Left lung (tissue), 14 donors: ENCODE measurements around the gene CMA1. TPM values are rescaled to one million over a fixed set of nuclear protein-coding genes. Genes with fewer than 3 reads are reported as not detected.
"Not testable (repeated sequence)": the region's sequence is repeated elsewhere in the genome, so short reads cannot be mapped to it uniquely, and the experiment has no call there.

Experiments used
- ATAC-seq: fragments of 200-7000 bp; cut with Tn5 transposase; one replicate; pipeline ENCODE4 v1.9.1; 2020; ENCODE audit warnings: moderate library complexity
- DNase-seq, 4 donors: peaks; one replicate each; pipeline ENCODE4 v3.0.0-alpha.2; 2013 to 2020
- H3K27ac ChIP-seq, 2 donors: fragments of 200-600 bp; sonication (generic) in 1 of 2; one replicate each; pipeline versions ENCODE4 v1.5.0 to v1.8.0; 2020 to 2021
- H3K27me3 ChIP-seq, 2 donors: fragments of 200-600 bp; sonication (generic) in 1 of 2; one replicate each; pipeline versions ENCODE4 v1.5.0 to v1.8.0; 2020 to 2021
- H3K36me3 ChIP-seq, 2 donors: fragments of 200-600 bp; sonication (generic) in 1 of 2; one replicate each; pipeline versions ENCODE4 v1.5.0 to v1.8.0; 2020 to 2021
- H3K4me1 ChIP-seq, 2 donors: fragments of 200-600 bp; one replicate each; pipeline ENCODE4 v1.8.0; 2021
- H3K4me3 ChIP-seq, 2 donors: fragments of 200-600 bp; sonication (generic) in 1 of 2; one replicate each; pipeline versions ENCODE4 v1.5.0 to v1.8.0; 2020 to 2021; ENCODE audit warnings: mild to moderate bottlenecking in 1 of 2
- H3K9me3 ChIP-seq, 2 donors: fragments of 200-600 bp; sonication (generic) in 1 of 2; one replicate each; pipeline versions ENCODE4 v1.5.0 to v1.8.0; 2020 to 2021
- CTCF ChIP-seq, 2 donors: fragments of 200-600 bp; sonication (generic) in 1 of 2; IDR thresholded peaks; one replicate each; pipeline versions ENCODE4 v1.5.0 to v1.8.0; 2021; ENCODE audit warnings: antibody characterized with exemption in 2 of 2
- intact Hi-C, 2 donors: fragments of 100-400 bp; cut with DNase I; formaldehyde crosslinking; loops; one replicate each; pipeline versions ENCODE4 v1.11.2 to v1.14.2; 2022
- long read RNA-seq, 12 donors: library from polyadenylated mRNA in 2 of 12; unstranded in 2 of 12; transcript quantifications; one replicate each; pipeline ENCODE4 v2.0.0 and lab custom pipeline, GENCODE V29; 2019 to 2026
- polyA plus RNA-seq, 6 donors: library from polyadenylated mRNA; unstranded; fragments of 120-200 nt; gene quantifications; one replicate each; pipeline ENCODE4 v1.2.1, GENCODE V29; 2013; ENCODE audit not compliant: insufficient read length in 6 of 6
- total RNA-seq, 2 donors: library from RNA; stranded (reverse); fragmentation: NEBNext Ultra II Directional; extraction: Animal tissue kit (Norgen Biotek cat#: 25700); gene quantifications; one replicate each; pipeline ENCODE4 v1.2.1, GENCODE V29; 2021
- donor health status: DM: no; HTN: yes; CAD: no.
- donor health status: DM: no; HTN: no; CAD: no.

Gene CMA1
- total RNA-seq (not detected), polyA plus RNA-seq (under 1 TPM in 5 of 6 donors, not detected in 1; 0.17 to 0.74 (median 0.40) TPM)
- long read RNA-seq, donor 1 = 0 reads
- long read RNA-seq, donor 2 = 0 reads
- long read RNA-seq, donor 3 = 0 reads
- long read RNA-seq, donor 4 = 0 reads
- long read RNA-seq, donor 5 = 0 reads
- long read RNA-seq, donor 6 = 0 reads
- long read RNA-seq, donor 7 = 0 reads
- long read RNA-seq, donor 8 = 0 reads
- long read RNA-seq, donor 9 = 0 reads
- long read RNA-seq, donor 10, partial matches to known transcripts = 0 of 1 reads
- long read RNA-seq, donor 10, other reads (novel, unspliced or antisense) = 0 of 1 reads
- long read RNA-seq, donor 11 = 0 reads
- long read RNA-seq, donor 12 = 0 reads

- Histone ChIP-seq H3K4me1 (no peaks in the 10 kb centered on the region), H3K27ac (no peak within 1 kb of the TSS), H3K27me3 (no peaks in the 10 kb centered on the region), H3K9me3 (no peaks in the 10 kb centered on the region), H3K4me3 (no peak within 1 kb of the TSS), H3K36me3 (no peaks in the 10 kb centered on the region)
- ATAC-seq = no peak
- no peak for TF ChIP-seq CTCF (IDR thresholded peaks at IDR 0.05)
- intact Hi-C loops = no loop called here
- no peak for DNase-seq
Measured at GRCh38 chr14:24508155-24508840, at the start of gene CMA1. TSS of gene CMA1 (minus strand) at chr14:24508265. CDS start at chr14:24508235, 30 bp downstream.

GRCh38 chr14:24556756-24557155, 48.7 kb upstream of the CMA1 start:
- Histone ChIP-seq H3K36me3 (no peaks in the 10 kb centered on the region), H3K27ac (no peak overlapping the region), H3K4me3 (no peak overlapping the region), H3K9me3 (no peaks in the 10 kb centered on the region), H3K4me1 (no peaks in the 10 kb centered on the region), H3K27me3 (no peaks in the 10 kb centered on the region)
- intact Hi-C loops = no loop called here
- TF ChIP-seq CTCF (IDR thresholded peaks at IDR 0.05) = no peak
- ATAC-seq (no peak), DNase-seq (no peak)

GRCh38 chr14:24549064-24549463, 41.0 kb upstream of the CMA1 start:
- H3K36me3 ChIP-seq, H3K27ac ChIP-seq, H3K27me3 ChIP-seq, H3K4me3 ChIP-seq, ATAC-seq, H3K4me1 ChIP-seq, DNase-seq, intact Hi-C loops: not testable (repeated sequence)
- peaks cover 0 to 38% of the 10 kb centered on the region in 2 donors for H3K9me3 ChIP-seq

GRCh38 chr14:24542346-24542936, 34.4 kb upstream of the CMA1 start:
- DNase-seq (no peak), ATAC-seq (no peak)
- Histone ChIP-seq H3K4me3 (no peak overlapping the region), H3K9me3 (peaks cover 0 to 20% of the 10 kb centered on the region in 2 donors), H3K27ac (no peak overlapping the region), H3K36me3 (no peaks in the 10 kb centered on the region), H3K27me3 (no peaks in the 10 kb centered on the region), H3K4me1 (no peaks in the 10 kb centered on the region)
- intact Hi-C loops = no loop called here
- TF ChIP-seq CTCF (IDR thresholded peaks at IDR 0.05) = no peak

GRCh38 chr14:24535737-24536136, 27.7 kb upstream of the CMA1 start:
- Histone ChIP-seq H3K27ac (no peak overlapping the region), H3K4me1 (no peaks in the 10 kb centered on the region), H3K9me3 (peaks cover 0 to 2% of the 10 kb centered on the region in 2 donors), H3K27me3 (no peaks in the 10 kb centered on the region), H3K4me3 (no peak overlapping the region), H3K36me3 (no peaks in the 10 kb centered on the region)
- intact Hi-C loops = no loop called here
- DNase-seq (no peak), ATAC-seq (no peak)
- TF ChIP-seq CTCF (IDR thresholded peaks at IDR 0.05) = no peak
